ENCODE data around the gene TH.

The TH gene

GRCh38 chr11:2187280-2187707 lies 15.7 kb upstream of the TH start:
- TF ChIP-seq, protein P1, sequence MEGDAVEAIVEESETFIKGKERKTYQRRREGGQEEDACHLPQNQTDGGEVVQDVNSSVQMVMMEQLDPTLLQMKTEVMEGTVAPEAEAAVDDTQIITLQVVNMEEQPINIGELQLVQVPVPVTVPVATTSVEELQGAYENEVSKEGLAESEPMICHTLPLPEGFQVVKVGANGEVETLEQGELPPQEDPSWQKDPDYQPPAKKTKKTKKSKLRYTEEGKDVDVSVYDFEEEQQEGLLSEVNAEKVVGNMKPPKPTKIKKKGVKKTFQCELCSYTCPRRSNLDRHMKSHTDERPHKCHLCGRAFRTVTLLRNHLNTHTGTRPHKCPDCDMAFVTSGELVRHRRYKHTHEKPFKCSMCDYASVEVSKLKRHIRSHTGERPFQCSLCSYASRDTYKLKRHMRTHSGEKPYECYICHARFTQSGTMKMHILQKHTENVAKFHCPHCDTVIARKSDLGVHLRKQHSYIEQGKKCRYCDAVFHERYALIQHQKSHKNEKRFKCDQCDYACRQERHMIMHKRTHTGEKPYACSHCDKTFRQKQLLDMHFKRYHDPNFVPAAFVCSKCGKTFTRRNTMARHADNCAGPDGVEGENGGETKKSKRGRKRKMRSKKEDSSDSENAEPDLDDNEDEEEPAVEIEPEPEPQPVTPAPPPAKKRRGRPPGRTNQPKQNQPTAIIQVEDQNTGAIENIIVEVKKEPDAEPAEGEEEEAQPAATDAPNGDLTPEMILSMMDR (IDR thresholded peaks at IDR 0.05; ENCODE audit: low read depth, low read length): no peak
- no peak overlapping the region for H3K4me3 ChIP-seq (ENCODE audit: low read depth, low read length)

DNA sequence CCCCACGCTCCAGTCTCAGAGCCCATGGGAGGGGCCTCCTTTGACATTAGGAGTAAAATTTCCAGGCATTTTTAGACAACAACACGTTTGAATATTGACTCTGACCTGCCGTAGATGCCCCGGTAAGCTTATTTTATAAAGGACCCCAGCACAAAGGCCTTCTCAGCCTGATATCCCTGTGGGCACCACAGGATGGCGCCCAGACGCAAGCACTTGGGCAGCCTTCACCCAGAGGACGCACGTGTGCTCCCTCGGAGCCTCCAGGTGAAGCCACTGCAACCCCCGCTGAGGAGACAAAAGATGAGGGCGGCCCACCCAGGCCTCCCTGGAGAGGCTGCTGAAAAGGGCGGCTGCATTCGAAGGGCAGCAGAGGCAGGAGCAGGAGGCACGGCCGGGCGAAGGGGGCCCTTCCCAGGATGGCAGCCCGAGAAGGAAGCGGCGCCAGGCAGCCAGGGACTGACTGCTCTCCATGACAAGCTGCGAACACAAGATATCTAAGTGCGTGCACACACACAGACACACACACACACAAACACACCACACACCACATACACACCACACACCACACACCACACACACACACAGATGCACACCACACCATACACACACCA lies 15.2 kb upstream of the TH start:
- H3K4me3 ChIP-seq (ENCODE audit: low read depth, low read length): no peak overlapping the region
- TF ChIP-seq, protein P1 (IDR thresholded peaks at IDR 0.05; ENCODE audit: low read depth, low read length): peak; percentile 20; the same call in 1 of the 2 replicates

DNA sequence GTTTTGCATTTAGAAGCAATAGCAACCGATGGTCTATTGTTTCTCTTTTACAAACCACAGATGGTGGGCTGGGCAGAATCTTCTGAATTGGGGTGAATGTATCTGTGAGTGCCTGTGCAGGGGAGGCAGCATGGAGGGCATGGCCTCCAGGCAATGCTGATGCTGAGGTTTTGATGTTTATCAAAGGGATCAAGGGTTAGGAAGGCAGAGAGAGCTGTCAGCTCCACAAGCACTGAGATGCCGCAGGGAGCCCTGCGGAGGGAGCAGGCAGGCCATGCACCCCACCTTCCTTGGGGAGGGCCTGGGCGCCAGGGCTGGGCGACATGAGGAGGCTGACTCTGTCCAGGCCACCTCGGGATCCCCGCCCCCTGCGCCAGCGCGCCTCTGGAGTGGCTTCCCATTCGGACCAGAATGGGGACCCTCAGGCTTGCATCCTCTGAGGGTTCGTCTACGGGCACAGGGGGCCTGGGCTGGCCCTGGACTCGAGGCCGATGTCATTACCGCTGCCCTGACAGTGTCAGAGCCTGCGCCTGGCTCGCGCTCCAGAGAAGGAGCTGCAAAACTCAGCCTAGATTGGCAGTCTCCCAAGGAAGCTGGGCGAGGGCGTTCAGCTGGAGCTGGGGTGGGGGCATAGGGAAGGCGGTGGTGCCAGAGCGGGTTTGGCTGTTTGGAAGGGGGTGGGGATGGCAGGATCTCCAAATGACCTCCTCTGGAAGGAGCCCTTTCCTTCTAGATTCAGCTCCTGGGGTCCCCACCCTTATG lies 13.9 kb upstream of the TH start:
- H3K4me3 ChIP-seq (ENCODE audit: low read depth, low read length): no peak overlapping the region
- TF ChIP-seq, protein P1 (IDR thresholded peaks at IDR 0.05; ENCODE audit: low read depth, low read length): no peak

DNA sequence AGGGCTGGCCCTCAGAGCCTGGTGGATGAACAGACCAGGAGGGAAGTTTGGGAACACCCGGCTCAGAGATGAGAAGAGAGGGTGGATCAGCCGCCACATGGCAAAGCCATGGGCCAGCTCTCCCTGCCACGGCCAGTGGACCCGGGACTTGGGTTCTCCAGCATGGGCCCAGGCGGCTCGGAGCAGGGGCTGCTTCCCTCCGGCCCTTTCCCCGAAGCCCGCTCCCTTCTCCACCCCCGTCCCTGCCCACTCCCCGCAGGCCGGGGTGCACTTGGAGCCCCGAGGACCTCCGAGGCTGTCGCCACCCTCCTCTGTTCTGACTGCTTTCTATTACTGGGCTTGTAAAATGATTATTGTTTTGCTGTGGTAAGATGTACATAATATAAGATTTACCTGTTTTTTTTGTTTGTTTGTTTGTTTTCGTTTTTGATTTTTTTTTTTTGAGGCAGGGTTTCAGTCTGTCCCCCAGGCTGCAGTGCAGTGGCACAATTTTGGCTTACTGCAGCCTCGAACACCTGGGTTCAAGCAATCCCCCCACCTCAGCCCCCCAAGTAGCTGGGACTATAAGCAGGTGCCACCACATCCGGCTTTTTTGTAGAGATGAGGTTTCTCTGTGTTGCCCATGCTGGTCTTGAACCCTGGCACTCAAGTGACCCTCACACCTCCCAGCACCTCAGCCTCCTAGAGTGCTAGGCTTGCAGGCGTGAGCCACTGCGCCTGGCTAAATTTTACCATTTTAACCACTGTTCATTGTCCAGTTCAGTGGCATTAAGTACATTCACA lies 11.3 kb upstream of the TH start:
- TF ChIP-seq, protein P1 (IDR thresholded peaks at IDR 0.05; ENCODE audit: low read depth, low read length): no peak
- H3K4me3 ChIP-seq (ENCODE audit: low read depth, low read length): no peak overlapping the region

DNA sequence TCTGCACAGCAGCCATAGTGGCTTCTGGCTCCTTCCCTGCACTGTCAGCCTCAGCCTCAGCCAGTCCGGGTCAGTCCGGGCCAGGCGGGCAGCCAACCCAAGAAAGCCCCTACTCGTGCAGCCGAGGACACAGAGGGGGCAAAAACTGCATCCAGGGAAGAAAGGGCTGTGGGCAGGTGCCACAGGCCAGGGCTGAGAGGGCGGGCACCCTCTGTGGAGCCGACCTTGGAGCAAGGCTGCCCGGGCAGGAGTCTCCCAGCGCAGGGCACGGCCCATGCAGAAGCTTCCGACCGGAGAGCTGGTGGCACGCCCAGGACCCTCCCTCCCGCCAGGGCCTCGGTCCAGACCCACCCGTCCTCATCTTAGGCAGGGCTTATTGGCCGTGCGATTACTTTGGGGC lies 10.5 kb upstream of the TH start:
- TF ChIP-seq, protein P1 (IDR thresholded peaks at IDR 0.05; ENCODE audit: low read depth, low read length): no peak

GRCh38 chr11:2180789-2181370 lies 9.3 kb upstream of the TH start:
- H3K4me3 ChIP-seq (ENCODE audit: low read depth, low read length): no peak overlapping the region
- TF ChIP-seq, protein P1 (IDR thresholded peaks at IDR 0.05; ENCODE audit: low read depth, low read length): no peak

More for the DNA sequence above, 10.5 kb upstream of the TH start:
- H3K4me3 ChIP-seq (ENCODE audit: low read depth, low read length): no peak overlapping the region
